ENCODE results near the gene RAB27B. TPM values are rescaled to one million over a fixed set of nuclear protein-coding genes. Genes with fewer than 3 reads are reported as not detected.

The RAB27B gene
- total RNA-seq, 1 experiment from 2014 or later = 0.87 TPM

DNA sequence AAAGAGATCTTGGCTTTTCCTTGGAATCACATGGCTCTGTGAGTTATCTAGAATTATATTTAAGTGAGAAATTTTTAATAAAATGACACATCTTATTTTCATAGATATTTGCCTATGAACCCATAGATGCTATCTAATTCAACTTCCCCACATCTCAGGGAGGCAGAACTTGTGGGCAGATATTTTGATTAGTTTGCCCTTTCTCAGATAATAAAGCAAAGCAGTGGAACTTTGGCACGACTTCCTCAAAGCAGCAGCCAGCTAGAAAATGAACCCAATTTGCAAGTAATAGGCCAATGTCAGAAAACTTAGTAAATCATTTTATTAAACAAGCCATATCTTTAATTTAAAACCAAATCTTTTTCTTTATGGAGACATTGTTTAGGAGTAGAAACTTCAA lies 32.7 kb downstream of the RAB27B start (continued):
- TF ChIP-seq NR3C1 (CRISPR knock-in tag; conservative IDR thresholded peaks at IDR 0.05; ENCODE audit: low read depth) (no peak), TCF7 (CRISPR knock-in tag; IDR thresholded peaks at IDR 0.05; ENCODE audit: low read depth) (no peak), ATF1 (CRISPR knock-in tag; IDR thresholded peaks at IDR 0.05) (no peak), ELF4 (CRISPR knock-in tag; IDR thresholded peaks at IDR 0.05; ENCODE audit: low read depth) (no peak), GTF2I (CRISPR knock-in tag; conservative IDR thresholded peaks at IDR 0.05) (no peak), ESRRA (CRISPR knock-in tag; IDR thresholded peaks at IDR 0.05; ENCODE audit: borderline replicate concordance) (no peak), TP53 (CRISPR knock-in tag; IDR thresholded peaks at IDR 0.05) (no peak)
- TF ChIP-seq, protein P1, sequence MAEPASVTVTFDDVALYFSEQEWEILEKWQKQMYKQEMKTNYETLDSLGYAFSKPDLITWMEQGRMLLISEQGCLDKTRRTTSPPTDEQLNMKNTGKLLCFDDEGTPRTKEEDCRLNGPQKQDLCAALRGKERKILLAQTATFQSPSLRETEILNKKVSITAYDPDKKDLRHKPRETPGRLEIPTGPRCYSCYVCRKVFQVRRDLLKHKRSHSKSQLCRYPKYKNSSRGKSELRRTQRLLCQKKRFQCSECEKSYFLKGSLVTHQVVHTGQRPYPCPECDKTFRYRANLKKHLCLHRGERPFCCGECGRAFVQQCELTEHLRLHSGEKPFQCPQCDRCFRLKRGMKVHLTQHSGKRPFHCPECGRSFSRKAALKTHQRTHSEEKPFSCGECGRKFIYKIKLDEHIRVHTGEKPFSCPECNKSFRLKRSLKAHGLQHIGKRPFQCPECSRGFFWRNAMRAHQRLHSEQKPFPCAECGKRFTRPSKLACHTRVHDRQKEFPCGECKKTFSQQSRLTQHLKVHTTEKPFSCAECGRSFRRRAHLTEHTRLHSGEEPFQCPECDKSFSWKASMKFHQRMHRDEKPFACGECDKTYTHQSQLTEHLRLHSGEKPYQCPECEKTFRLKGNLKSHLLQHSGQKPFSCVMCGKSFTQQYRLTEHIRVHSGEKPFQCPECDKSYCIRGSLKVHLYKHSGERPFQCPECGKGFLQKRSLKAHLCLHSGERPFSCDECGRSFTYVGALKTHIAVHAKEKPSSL (CRISPR knock-in tag; conservative IDR thresholded peaks at IDR 0.05) = no peak
- TF ChIP-seq, protein P2, sequence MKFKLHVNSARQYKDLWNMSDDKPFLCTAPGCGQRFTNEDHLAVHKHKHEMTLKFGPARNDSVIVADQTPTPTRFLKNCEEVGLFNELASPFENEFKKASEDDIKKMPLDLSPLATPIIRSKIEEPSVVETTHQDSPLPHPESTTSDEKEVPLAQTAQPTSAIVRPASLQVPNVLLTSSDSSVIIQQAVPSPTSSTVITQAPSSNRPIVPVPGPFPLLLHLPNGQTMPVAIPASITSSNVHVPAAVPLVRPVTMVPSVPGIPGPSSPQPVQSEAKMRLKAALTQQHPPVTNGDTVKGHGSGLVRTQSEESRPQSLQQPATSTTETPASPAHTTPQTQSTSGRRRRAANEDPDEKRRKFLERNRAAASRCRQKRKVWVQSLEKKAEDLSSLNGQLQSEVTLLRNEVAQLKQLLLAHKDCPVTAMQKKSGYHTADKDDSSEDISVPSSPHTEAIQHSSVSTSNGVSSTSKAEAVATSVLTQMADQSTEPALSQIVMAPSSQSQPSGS (CRISPR knock-in tag; IDR thresholded peaks at IDR 0.05; ENCODE audit: borderline replicate concordance, low read depth) = no peak

DNA sequence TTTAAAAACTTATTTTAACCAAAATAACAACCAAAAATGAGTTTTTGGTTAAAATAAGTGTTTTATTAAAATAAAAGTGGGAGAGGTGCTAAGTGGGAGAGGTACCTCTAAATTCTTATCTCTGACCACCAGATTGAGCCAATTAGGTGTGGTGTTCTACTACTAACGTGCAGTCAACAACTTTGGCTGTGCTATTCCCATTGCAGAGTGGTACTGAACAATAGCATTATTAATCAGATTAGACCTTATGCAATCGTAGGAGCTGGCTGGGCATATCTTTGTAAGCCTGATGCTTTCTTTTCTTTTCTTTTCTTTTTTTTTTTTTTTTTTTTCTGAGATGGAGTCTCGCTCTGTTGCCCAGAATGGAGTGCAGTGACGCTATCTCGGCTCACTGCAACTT lies 38.9 kb downstream of the RAB27B start:
- TF ChIP-seq MXD4 (CRISPR knock-in tag; IDR thresholded peaks at IDR 0.05; ENCODE audit: borderline replicate concordance) (no peak), ZNF138 (CRISPR knock-in tag; conservative IDR thresholded peaks at IDR 0.05) (no peak), GABPB1 (CRISPR knock-in tag; IDR thresholded peaks at IDR 0.05) (no peak), TP53 (CRISPR knock-in tag; IDR thresholded peaks at IDR 0.05) (no peak), ERG (CRISPR knock-in tag; IDR thresholded peaks at IDR 0.05) (no peak), ZMAT4 (CRISPR knock-in tag; IDR thresholded peaks at IDR 0.05) (no peak), JUN (CRISPR knock-in tag; IDR thresholded peaks at IDR 0.05) (no peak), ETV6 (CRISPR knock-in tag; IDR thresholded peaks at IDR 0.05) (no peak), NFATC4 (CRISPR knock-in tag; IDR thresholded peaks at IDR 0.05) (no peak), HMGA2 (CRISPR knock-in tag; IDR thresholded peaks at IDR 0.05) (no peak), ELF4 (CRISPR knock-in tag; IDR thresholded peaks at IDR 0.05; ENCODE audit: low read depth) (no peak), CREB1 (CRISPR knock-in tag; IDR thresholded peaks at IDR 0.05) (no peak)
- TF ChIP-seq, protein P3, sequence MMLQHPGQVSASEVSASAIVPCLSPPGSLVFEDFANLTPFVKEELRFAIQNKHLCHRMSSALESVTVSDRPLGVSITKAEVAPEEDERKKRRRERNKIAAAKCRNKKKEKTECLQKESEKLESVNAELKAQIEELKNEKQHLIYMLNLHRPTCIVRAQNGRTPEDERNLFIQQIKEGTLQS (CRISPR knock-in tag; conservative IDR thresholded peaks at IDR 0.05) = no peak
- TF ChIP-seq, protein P4, sequence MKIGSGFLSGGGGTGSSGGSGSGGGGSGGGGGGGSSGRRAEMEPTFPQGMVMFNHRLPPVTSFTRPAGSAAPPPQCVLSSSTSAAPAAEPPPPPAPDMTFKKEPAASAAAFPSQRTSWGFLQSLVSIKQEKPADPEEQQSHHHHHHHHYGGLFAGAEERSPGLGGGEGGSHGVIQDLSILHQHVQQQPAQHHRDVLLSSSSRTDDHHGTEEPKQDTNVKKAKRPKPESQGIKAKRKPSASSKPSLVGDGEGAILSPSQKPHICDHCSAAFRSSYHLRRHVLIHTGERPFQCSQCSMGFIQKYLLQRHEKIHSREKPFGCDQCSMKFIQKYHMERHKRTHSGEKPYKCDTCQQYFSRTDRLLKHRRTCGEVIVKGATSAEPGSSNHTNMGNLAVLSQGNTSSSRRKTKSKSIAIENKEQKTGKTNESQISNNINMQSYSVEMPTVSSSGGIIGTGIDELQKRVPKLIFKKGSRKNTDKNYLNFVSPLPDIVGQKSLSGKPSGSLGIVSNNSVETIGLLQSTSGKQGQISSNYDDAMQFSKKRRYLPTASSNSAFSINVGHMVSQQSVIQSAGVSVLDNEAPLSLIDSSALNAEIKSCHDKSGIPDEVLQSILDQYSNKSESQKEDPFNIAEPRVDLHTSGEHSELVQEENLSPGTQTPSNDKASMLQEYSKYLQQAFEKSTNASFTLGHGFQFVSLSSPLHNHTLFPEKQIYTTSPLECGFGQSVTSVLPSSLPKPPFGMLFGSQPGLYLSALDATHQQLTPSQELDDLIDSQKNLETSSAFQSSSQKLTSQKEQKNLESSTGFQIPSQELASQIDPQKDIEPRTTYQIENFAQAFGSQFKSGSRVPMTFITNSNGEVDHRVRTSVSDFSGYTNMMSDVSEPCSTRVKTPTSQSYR (CRISPR knock-in tag; IDR thresholded peaks at IDR 0.05) = no peak
- TF ChIP-seq, protein P5, sequence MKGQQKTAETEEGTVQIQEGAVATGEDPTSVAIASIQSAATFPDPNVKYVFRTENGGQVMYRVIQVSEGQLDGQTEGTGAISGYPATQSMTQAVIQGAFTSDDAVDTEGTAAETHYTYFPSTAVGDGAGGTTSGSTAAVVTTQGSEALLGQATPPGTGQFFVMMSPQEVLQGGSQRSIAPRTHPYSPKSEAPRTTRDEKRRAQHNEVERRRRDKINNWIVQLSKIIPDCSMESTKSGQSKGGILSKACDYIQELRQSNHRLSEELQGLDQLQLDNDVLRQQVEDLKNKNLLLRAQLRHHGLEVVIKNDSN (CRISPR knock-in tag; IDR thresholded peaks at IDR 0.05) = no peak
- TF ChIP-seq, protein P6, sequence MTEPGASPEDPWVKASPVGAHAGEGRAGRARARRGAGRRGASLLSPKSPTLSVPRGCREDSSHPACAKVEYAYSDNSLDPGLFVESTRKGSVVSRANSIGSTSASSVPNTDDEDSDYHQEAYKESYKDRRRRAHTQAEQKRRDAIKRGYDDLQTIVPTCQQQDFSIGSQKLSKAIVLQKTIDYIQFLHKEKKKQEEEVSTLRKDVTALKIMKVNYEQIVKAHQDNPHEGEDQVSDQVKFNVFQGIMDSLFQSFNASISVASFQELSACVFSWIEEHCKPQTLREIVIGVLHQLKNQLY (CRISPR knock-in tag; IDR thresholded peaks at IDR 0.05) = no peak
- TF ChIP-seq, protein P7, sequence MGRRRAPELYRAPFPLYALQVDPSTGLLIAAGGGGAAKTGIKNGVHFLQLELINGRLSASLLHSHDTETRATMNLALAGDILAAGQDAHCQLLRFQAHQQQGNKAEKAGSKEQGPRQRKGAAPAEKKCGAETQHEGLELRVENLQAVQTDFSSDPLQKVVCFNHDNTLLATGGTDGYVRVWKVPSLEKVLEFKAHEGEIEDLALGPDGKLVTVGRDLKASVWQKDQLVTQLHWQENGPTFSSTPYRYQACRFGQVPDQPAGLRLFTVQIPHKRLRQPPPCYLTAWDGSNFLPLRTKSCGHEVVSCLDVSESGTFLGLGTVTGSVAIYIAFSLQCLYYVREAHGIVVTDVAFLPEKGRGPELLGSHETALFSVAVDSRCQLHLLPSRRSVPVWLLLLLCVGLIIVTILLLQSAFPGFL (CRISPR knock-in tag; IDR thresholded peaks at IDR 0.05; ENCODE audit: borderline replicate concordance) = no peak
- POLR2A ChIA-PET = no interaction called here
- CTCF ChIA-PET = no interaction called here
- Mint-ChIP-seq H3K4me1 (no peaks in the 10 kb centered on the region), H3K4me3 (no peak overlapping the region), H3K27ac (no peak overlapping the region), H3K36me3 (no peaks in the 10 kb centered on the region), H3K9me3 (peaks cover 5% of the 10 kb centered on the region; the same call in 1 of the 2 replicates), H3K27me3 (ENCODE audit: low read depth) (no peaks in the 10 kb centered on the region; the same call in 1 of the 2 replicates)
- no peak for ATAC-seq
- DNase-seq (ENCODE audit: low spot score) = no peak

Measured in WTC11 (cell line).